OCI-LY3 (cell line): Measurements from ENCODE around the gene MUC2.

Experiments used
- CTCF ChIP-seq: fragments of 200-600, 300-600 bp; sonication (generic); IDR thresholded peaks from 2 replicates; pipeline ENCODE4 v1.5.1; 2014; ENCODE audit warnings: antibody characterized with exemption, low read length, low read depth
- EZH2phosphoT487 ChIP-seq: fragments of 200-600 bp; shearing (Covaris generic); IDR thresholded peaks from 2 replicates; pipeline ENCODE4 v1.6.1; 2018; ENCODE audit warnings: antibody characterized with exemption, mixed run types, low read depth

GRCh38 chr11:1037506-1038055 lies 37.1 kb upstream of the MUC2 start:
- TF ChIP-seq CTCF: no peak
- TF ChIP-seq EZH2phosphoT487: no peak
